MM.1S (cell line): ENCODE measurements around the gene UCN2.

Experiments used
- EZH2 ChIP-seq: fragments of 300-600 bp; sonication (generic); optimal IDR thresholded peaks from 2 replicates; pipeline ENCODE3; 2017; ENCODE audit warnings: low read depth, mild to moderate bottlenecking, antibody characterized with exemption, low read length, mixed read lengths
- EZH2phosphoT487 ChIP-seq: fragments of 300-600 bp; sonication (generic); IDR thresholded peaks from 2 replicates; pipeline ENCODE4 v1.6.1; 2018; ENCODE audit warnings: antibody characterized with exemption, low read length
- TF ChIP-seq, protein P1 (sequence below): fragments of 300-600 bp; sonication (generic); IDR thresholded peaks from 2 replicates; pipeline ENCODE4 v1.5.1; 2016; ENCODE audit warnings: antibody characterized with exemption, low read length, mixed read lengths

DNA sequence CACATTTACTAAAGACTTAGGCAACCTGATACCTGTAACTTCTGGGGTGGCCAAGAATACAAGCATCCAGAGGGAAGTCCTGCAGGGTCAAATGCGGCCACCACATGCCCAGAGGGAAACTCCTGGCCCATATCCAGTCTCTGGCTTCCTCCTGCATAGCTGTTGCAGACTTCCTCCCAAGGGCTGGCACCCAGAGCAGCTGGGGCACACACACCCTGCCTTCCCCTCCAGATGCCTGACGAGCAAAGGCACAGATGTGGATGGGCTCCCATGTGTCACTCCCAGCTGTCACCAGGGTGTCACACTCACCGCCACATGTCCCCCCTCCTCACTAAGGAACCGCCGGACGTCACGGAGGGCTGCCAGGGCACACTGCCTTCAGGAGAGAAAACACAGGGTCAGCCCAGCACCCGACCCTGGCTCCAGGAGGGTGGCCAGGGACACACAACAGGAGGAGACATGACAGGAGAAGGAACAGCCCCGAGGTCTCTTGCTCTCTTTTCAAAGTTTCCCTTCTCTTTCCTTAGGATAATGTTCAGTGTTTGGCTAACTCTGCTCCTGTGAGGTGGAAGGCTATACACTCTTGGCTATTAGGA, 20.2 kb downstream of the UCN2 start:
- TF ChIP-seq, protein P1, sequence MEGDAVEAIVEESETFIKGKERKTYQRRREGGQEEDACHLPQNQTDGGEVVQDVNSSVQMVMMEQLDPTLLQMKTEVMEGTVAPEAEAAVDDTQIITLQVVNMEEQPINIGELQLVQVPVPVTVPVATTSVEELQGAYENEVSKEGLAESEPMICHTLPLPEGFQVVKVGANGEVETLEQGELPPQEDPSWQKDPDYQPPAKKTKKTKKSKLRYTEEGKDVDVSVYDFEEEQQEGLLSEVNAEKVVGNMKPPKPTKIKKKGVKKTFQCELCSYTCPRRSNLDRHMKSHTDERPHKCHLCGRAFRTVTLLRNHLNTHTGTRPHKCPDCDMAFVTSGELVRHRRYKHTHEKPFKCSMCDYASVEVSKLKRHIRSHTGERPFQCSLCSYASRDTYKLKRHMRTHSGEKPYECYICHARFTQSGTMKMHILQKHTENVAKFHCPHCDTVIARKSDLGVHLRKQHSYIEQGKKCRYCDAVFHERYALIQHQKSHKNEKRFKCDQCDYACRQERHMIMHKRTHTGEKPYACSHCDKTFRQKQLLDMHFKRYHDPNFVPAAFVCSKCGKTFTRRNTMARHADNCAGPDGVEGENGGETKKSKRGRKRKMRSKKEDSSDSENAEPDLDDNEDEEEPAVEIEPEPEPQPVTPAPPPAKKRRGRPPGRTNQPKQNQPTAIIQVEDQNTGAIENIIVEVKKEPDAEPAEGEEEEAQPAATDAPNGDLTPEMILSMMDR: no peak
- no peak for TF ChIP-seq EZH2phosphoT487
- TF ChIP-seq EZH2: no peak
